NCI-H2227 (cell line): ENCODE results near the gene PLCD1.
"Not testable (repeated sequence)": the region's sequence is repeated elsewhere in the genome, so short reads cannot be mapped to it uniquely, and the experiment has no call there.

Experiments
- DNase-seq: peaks from one replicate; lab custom pipeline; 2025; ENCODE audit not compliant: unreplicated experiment; lab: John Stamatoyannopoulos, UW

Gene PLCD1

DNA sequence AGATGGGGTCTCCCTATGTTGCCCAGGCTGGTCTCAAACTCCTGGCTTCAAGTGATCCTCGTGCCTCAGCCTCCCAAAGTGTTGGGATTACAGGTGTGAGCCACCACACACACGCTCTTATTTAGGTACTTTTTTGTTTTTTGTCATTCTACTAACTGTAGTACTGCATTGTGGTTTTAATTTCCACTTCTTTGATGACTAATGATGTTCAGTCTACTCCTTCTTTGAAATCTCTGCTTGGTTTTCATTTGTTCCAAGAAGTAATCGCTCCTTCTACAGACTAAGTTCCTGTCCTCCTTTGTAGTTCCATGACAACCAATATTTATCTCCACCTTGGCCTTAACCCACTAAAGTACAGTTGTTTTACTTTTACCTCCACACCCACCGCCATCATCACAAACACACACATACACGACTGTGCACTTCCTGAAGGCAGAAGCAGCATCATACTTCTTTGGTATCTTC, 9.0 kb upstream of the PLCD1 start:
- DNase-seq, result no peak

DNA sequence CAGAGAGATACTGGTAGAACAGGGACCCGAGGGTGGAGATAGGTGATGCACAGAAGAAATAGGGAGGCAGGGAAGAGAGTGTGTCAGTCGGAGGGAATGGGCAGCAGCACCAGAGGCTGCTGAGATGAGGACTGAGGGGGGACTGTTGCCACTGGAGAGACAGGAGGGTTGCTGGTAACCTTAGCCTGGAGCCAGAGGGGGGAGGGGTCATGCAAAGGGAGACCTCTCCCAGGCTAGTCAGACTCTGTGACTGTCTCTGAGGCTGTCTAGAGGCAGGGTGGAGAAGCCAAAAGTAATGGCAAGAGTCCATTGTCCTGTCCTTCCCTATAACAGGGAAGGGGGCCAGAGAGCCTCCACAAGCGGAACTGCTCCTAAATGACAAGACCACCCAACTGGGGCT, 7.5 kb upstream of the PLCD1 start:
- DNase-seq, result no peak

DNA sequence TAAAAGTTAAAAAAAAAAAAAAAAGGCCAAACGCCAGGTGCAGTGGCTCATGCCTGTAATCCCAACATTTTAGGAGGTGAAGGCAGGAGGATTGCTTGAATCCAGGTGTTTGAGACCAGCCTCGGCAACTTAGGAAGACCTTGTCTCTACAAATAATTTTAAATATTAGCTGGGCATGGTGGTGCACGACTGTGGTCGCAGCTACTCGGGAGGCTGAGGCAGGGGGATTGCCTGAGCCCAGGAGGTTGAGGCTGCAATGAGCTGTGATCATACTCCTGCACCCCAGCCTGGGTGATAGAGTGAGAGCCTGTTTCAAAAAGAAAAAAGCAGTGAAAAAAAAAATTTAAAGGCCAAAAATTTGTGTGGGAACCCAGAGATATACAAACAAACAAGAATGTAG, 6.8 kb upstream of the PLCD1 start:
- DNase-seq, result no peak

DNA sequence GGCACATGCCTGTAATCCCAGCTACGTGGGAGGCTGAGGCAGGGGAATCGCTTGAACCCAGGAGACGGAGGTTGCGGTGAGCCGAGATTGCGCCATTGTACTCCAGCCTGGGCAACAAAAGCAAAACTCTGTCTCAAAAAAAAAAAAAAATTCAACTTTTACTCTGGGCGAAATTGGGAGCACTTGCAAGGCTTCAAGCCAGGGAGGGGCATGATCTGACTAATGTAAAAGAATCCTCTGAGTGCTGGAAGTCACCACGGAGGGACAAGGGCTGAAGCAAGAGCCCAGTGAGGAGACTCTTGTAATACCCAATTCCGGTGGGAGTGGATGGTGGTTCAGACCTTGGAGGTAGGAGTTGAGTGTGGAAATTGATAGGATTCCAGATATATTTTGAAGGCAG, 4.9 kb upstream of the PLCD1 start:
- not testable (repeated sequence) for DNase-seq

DNA sequence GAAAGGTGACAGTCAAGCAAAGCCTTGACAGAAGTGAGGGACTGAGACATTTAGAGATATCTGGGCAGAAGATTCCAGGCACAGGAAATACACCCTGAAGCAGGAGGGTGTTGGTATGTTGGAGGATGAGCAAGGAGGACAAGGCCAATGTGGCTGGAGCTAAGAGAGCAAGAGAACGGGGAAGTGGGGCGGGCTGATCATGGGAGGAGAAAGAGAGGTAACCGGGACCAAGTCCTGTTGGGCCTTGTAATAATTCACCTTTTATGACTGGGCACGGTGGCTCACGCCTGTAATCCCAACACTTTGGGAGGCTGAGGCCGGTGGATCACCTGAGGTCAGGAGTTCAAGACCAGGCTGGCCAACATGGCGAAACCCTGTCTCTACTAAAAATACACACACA, 4.1 kb upstream of the PLCD1 start:
- not testable (repeated sequence) for DNase-seq

DNA sequence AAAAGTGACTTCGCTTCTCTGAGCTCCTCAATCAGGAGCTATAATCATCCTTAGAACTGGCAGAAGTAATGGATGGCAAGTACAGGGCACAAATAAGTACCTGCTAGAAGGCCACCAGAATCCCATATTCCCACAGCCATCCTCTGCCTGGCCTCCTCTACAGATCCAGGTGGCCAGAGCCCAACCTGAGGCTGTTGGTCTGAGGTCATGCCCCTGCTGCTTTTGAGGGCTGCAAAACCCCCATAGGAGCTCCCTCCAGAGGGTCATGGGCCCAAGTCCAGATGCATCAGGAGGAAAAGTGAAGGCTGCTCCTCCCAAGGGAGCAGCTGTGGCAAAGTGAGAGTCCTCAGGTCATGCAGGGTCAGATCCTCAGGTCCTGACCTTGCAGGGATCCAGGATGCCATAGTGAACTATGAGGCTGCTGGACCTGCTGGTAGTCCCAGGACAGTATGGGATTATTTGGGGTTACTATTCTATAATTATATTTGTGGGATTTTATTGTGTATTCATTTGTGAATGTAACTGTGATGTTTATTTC, 3.0 kb upstream of the PLCD1 start:
- no peak for DNase-seq

DNA sequence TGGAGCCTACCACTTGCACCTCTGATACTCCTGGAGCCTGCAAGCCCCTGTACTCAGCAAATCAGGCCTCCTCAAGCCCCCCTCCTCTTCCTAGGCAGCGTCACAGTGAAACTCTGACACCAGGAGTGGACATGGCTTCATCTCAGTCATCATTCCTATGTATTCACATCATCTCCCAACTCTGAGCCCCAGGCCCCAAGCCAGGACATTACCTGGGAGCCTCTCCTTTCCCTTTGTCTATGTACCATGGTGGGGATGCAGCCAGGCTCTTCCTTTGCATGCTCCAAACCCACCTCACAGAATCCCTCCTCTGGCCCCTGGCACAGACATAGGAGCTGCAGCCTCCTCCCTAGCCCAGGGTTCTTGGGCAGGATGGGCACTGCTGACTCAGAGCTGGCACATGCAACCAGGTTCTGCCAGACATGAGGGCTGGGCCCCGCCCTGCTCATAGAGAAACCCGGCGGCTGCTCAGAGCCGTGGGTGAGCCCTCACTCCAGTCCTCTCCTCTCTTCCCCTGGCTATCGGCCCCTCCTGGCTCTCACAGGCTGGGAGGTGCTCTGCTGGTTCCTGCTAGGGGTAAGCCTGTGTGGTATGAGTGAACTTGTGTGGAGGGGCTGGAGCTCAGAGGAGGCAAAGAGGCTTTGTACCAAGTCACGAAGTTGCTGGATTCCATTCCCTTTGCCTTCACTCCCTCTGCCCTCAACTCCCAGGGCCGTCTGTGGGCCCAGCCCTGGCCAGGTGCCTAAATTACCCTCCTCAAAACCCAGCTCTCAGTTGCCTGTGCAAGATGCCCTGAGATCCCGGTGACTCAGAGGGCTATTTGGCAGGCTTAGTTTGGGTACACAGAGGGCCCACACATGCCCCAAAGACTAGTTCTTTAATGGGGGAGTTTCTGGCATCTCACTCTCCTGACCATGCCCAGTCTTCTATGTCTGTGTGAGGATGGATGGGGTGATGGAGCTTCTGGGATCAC, 1.9 kb upstream of the PLCD1 start:
- DNase-seq, result no peak

DNA sequence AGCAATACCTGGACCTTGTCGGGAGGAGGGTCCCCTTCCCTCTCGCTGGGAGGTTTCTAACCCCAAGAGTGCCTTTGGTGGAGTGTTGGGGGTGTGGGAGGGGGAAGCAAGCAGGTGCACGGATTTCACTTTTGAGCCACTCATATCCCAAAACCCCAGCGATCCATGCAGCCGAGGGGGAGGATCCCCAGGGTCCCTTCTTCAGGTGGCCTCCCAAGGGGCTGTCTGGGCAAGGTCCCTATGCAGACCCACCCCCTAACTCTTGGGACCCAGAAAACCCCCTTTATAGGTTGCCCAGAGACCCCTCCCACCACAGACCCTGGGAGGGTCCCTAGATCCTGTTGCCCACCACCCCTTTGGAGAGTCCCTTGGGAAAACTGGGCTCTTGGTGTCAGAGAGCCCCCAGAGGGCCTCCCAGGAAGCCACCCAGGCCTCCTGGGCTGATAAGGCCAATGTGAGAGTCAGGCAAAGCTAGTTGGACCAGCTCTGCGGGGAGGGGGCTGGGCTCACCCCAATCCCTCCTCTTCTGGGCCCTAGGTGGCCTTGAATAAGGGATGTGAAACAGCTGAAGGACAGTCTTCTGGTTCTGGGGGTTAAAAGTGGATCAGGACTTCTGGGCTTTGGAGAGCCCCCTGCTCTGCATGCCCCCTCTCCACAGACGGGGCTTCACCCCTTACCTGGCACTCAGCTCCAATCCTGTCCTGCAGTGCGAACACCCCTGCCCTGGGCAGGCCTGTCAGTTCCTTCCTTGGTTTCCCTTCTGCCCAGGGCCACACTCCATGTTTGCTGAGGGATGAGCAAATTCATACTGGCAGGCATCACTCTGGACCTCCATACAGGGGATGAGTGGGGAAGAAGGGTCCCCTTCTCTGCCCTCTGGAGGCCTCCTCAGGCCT, 932 bp upstream of the PLCD1 start:
- DNase-seq, result no peak

DNA sequence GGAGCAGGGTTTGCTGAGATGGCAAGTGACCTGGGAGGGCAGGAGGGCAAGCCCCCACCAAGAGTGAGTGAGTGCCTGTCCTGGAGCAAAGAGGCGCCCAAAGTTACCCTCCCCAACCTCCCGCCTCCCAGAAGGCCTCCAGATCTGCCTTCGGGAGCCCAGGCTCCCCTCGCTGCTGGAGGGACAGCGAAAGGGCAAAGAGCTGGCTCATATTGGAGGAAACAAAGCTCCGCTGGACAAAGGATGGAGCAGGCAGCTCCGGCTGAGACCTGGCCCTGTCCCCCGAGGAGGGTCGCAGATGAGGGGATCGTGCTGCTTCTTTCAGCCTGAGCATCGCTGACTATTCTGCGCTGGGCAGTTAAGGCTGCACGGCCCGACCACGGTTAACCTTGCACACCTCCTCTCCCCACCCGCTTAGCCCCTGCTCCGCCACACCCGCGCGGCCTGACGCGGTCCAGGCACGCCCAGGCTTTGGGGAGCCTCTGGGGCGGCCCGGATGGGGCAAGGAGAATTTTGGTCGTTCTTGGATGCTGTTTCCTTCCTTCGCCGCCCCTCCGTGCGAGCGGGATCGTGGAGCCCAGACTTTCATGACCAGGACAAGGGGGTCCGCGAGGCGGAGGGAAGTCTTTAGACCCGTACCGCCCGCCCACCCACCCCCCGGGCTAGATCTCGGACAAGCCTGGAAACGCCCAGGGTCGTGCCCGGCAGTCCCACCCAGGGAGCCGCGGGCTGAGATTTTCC, 651 bp downstream of the PLCD1 start:
- DNase-seq, result no peak

DNA sequence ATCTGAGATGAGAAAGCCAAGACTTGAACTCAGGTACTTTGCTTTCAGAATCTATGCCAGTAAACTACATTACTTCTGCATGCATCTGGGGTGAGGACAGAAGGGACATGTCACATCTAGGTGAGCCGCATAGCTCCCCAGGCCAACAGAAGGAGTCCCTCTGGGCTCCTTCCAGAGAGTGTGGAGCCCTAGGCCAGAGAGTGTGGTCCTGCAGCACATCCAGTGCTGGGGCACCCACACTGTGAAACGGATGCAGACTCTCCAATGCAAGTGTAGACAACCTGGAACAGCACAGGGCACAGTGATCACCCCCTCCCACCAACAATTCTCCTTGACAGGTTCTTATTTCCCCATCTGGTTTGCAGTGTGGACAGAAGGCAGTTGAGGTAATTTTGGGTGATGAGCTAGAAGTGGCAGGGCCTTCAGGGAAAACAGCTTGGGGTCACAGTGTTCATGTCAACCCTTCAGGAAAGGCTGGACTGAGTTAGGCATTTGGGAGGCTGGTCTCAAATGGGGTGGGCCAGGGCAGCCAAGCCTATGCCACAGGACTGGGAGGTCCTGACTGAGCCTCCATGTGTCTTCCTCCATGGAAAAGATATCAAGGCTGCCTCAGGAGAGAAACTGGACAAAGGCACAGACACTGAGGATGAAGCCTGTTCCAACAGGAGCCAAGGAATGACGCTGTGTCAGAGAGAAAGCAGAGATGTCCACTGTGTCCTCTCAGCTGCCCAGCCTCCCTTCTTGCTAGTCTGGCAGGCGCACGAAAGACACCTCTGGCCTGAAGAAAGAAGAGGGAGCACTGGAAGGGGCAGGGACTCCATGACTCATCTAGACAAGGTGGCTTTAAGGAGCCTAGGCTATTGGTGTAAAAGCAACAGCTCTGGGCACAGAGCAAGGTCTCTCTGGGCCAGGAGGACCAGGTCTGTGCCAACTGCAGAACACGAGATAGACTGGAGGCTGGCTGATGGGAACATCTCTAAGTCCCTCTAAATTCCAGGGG, 1.7 kb downstream of the PLCD1 start:
- DNase-seq, result no peak

DNA sequence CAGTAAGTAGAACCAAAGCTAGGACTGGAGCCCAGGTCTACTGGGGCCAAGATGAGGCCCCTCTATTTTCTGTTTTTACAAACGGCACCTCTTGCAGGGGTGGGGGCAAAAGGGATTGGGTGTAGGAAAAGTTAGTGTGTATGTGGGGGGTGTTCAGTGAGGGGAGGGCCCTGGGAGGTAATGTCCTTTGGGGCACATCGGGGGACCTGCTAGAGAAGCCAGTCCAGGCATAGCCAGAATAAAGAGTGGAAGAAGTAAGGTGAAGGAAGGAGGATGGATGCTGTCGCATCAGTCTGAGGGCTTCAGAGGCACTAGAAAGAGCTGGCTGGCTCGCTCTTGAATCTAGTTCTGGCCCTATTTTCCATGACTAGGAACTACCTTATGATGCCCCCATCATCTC, 2.6 kb downstream of the PLCD1 start:
- DNase-seq, result no peak

DNA sequence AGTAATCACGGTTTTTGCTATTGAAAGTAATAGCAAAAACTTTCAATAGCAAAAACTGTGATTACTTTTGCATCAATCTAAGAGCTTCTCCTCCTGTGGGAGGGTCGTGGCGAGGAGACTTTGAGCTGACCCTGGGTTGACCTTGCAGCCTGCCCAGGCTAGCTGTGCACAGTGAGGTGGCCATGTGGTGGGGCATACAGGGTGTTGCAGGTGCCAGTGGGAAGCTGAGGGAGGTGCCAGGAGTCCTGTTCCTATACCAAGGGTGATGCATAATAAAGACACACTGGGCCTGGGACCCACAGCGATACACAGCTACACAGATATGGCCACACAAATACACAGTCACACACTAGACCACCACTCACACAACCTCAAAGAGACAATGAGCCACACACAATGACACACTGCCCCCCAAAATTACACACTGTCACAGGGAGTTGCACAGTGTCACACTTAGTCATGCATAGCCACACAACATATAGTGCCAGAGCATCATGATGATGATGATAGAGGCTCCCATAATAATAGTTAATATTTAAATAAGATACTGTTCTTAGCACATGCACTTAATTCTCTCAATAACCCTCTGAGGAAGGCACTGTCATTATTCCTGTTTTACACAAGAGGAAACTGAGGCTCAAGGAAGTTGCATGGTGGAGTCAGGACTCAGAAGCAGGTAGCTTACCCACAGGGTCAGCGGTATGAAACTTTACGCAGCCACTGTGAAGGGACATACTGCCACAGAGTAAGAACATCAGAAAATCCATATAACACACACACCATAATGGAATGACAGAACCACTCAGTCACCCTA, 6.3 kb downstream of the PLCD1 start:
- DNase-seq, result no peak

DNA sequence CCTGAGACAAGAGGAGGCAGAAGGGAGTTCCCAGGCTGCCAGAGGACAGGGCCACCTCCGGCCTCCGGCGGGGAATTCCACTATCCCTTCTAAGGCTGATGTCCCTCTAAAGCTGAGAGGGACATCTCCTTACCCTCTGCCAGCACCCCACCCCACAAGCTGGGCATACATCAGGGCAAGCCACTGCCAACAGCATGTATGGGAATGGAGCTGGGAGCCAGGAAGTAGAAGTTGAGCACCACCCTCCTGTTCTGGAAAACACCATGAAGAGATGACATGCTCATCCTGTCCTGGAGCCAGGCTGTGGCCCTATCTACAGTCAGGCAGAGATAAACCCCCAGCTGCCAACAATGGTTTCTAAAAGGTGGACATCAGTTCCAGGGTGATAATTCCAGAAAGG, 7.1 kb downstream of the PLCD1 start:
- no peak for DNase-seq

DNA sequence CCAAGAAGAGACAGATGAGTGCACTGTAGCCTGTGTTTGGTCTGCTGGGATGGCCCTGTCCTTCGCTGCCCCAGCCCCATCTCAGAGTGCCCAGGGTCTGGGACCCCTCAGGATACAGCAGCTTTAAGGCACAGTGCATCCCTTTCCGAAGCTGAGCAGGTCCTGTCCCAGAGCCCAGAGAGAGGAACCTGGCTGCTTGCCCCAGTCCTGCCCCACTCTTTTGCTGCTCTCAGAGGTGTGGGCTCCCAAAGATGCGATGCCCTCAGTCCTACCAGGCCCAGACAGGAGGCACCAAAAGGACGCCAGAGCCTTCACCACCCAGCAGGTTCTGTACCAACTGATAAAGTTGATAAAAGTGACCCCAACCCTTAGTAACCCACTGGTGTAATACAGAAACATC, 8.2 kb downstream of the PLCD1 start:
- DNase-seq, result no peak

DNA sequence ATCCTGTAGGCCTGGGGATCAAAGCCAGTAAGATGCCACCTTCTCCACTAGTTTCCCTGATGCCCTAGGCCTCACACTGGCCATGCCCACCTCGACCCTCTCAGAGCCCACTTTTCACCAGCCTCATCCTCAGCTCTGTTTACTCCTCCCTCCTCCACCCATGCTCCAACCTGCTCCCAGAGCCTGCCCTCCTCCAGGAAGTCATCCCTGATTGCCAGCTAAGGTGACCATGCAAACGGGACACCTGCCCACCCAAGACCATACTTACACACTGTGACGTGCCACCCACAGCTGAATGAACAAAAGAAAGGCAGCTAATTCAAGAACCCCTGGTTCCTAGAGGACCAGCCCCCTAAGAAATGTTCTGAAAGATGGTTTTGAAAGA, 9.1 kb downstream of the PLCD1 start:
- DNase-seq, result no peak

DNA sequence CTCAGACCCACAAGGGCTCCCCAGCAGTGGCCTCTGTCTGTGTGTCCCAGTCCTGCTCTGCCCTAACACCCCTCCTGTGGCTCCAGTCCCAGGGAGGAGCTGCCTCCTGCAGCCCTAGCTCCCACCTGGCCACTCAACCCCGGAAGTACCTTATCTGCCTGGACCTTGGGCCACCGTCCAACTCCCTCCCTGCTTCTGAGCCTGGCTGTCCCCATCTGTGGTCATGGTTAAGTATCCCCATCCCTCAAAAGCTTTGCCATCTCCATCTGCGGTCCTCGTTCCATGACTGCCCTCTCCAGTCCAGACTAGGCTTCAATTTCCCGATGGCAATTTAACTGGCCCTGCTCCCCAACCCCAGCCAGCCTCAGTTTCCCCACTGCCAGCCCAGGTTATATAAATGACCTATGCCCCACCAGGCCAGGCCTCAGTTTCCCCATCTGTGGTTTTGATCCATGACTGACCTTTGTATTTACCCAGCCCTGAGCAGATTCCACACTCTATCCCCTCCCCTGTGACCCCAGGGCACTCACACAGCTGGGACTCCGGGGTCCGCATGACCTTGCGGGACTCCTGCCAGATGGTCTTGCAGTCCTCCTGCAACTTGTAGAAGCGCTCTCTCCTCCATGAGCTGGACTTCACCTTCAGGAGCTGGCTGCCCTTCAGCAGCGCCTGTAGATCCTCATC, 9.6 kb downstream of the PLCD1 start:
- DNase-seq, result no peak

DNA sequence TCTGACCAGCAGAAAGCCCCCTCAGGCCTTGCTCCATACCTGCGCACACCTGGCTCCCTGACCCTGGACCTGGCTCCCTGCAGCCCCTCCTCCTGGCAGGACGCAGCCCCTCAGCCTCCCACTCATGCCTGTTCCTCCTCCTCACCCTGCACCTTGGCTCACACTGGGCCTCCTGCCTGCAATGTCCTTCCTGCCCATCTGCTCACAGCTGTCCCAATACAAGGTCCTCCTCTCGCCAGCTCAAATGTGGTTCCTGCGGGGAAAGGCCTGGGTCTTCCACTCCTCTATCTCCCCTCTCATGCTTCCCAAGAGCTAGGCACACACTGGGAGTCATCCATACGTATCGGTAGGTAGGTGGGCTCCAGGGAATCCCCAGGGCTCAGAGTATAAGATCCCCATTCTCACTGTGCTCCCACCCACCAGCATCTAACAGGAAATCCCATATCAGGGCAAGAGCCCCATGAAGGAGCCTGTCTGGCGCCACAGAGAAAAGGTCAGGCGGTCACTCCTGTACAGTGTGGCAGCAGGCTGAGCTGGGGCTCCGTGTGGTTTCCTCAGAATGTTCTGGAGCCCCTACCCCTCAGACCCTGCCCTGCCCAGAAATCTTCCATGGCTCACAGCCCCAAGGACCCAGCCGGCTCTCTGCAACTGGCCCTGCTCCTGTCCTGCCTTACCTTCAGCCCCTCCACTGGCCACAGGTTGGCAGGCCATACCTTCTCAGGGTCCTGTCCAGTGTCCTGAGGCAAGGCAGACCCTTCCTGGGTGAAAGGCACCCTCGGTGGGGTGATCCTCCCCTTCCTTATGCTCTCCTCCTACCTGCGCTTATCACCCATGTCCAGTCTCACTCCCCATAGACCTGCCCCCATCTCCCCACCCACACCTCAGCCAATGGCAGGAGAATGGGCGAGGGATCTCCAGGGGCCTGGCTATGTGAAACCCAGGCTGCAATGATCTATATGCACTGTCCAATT, 10.9 kb downstream of the PLCD1 start:
- no peak for DNase-seq
